HG03159 (cell line): ENCODE data around the gene ADPRH.
A peak's percentile ranks its signal among the peaks of the same experiment; 100 is the strongest.
"Not testable (repeated sequence)": the region's sequence is repeated elsewhere in the genome, so short reads cannot be mapped to it uniquely, and the experiment has no call there.

Source experiments
- ATAC-seq: cut with Tn5 transposase; IDR thresholded peaks from one replicate; pipeline ENCODE4 v1.9.1; 2021; ENCODE audit warnings: mild to moderate bottlenecking, moderate library complexity; ENCODE audit not compliant: unreplicated experiment

ADPRH gene

DNA sequence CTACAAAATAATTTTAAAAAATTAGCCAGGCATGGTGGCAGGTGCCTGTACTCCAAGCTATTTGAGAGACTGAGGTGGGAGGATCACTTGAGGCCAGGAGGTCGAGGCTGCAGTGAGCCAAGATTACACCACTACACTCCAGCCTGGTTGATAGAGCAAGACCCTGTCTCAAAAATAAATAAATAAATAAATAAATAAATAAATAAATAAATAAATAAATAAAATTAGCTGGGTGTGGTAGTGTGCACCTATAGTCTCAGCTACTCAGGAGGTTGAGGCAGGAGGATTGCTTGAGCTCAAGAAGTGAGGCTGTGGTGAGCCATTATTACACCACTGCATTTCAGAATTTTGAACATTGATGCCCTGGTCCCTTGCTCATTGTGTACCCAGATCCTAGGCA is 15.6 kb downstream of the ADPRH start:
- ATAC-seq, result not testable (repeated sequence)

DNA sequence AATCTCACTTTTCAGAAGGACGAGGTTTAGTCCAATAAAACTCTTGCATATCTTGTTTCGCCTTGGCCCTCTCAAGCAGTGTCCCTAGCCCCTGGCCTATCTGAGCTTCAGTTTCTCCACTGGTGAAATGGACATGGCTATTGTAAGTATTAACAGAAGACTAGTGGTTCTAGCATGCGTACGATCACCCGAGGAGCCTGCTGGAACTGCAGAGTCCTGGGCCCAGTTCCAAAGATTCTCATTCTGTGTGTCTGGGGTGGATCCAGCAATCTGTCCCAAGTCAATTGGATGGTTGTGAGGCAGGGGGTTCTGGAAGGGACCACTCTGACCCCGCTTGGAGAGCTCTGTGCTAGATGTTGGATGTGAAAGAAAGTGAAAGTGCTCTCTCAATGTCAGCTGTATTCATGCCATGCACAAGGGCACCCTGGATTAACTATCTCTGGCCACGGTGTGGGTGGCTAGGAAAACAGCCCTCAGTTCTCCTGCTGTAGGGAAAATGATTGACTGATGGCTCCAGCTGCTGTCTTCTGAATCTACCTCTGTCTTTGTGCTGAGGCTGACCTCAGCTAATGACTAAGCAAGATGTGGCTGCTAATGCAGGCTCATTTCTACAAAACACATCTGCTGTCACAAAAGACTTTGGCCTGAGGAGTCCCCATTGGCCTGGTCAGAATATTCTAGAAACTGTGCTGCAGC is 16.5 kb downstream of the ADPRH start:
- ATAC-seq, result no peak

DNA sequence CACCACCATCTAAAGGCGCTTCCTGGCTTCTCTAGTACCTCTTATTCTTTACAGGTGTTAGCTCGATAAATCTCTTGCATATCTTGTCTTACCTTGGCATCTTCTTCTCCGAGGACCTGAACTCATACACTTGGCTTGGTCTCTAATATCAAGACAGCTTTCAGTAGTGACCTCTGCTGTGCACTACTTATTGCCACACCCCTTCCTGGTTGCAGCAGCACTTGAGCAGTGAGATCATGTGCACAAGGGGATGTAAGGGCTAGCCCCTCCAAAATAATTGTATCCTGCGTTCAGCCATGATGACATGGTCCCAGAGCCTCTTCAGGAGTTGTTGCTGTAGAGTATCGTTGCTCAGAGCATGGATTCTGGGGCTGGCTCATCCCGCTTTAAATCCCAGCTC is 17.1 kb downstream of the ADPRH start:
- ATAC-seq, result no peak

DNA sequence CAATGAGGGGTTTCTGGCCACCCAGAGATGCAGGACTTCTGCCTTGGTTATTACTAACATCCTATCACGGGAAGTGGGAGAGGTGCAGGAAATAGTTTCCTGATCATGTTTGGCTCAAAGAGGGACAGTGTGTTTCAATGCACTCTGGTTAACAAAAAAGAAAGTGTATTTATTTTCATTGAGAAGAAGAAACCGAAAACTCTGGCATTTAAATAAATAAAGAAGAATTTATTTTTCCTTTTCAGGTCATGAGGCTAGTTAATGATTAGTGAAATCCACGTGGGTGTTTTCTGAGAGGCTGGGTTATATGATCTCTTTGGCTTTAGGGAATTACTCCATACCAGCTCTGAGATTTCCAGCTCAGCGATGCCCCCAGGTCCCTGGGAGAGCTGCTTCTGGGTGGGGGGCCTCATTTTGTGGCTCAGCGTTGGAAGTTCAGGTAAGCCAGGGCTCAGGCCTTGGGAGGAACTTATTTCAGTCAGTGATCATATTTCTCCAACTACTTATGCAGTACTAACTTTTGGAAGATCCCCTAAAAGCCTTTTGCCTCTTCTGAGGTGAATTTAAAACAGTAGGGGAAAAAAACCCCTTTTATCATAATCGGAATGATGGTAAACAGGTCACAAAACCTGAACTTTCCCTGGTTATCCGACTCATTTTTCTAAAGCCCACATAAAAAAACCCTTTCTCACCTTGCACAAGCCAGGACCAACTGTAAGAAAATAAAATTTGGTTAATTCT is 18.4 kb downstream of the ADPRH start, which contains the start of gene PLA1A:
PLA1A (plus strand) TSS at position 338 of the 741 bp plus-strand sequence; CDS start at position 367, 29 bp downstream.
- ATAC-seq, result no peak

DNA sequence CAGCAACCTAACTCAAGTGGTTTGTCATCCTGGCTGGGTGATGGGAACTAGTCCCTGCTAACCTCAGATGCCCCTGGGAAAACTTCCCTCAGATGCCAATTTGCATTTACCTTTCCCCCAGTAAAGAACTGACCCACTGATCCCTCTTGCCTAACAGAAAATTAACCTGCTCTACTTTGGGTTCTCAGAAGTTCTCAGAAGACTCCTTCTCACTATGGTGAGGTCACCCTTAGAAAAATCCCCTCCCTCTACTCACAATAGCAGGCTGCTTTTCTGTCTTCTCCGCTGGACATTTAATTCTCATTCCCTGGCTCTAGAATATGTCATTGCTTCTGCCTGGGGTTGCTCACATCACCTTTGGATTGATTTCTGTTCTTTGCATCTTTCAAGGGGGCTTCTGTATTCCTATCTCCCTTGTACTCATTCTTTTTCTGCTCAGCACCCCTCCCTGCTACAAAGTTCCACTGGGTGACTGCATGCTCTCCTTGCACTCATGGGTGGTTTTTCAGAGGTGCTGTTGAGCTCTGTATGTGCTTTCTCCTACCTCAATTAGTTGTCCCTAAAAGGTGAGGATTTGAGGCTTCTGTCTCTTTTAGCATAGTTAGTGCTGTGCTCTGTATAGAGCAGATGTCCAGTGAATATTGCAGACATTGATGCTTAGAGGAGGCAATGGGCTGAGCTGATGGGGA is 19.3 kb downstream of the ADPRH start:
- ATAC-seq, result peak; percentile 47

DNA sequence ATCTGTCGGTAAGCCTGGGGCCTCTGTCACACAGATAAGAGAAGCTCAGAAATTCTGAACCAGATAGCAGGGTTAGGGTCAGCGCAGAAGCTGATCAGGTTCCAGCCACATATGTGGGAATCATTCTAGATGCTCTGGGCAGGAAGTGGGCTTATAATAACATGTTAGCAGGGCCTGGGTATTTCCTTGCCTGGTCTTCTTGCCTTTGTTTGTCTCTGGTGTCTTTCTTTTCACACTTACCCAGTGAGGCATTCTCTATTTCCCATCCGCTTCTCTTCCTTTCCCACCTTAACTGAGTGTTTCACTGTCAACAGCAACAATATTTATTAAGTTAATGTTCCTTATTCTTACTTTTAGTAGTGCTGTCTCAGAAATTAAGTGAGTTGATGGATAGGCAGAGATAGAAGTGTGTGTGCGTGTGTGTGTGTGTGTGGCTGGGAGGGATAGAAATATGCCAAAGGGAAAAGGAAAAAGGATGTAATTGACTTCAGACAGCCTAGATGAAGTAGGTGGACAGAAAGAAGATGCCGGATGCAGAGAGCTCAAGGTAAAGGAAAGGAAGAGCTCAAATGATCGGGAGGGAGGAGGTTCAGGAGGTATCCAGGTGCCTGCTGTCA is 20.4 kb downstream of the ADPRH start:
- no peak for ATAC-seq

DNA sequence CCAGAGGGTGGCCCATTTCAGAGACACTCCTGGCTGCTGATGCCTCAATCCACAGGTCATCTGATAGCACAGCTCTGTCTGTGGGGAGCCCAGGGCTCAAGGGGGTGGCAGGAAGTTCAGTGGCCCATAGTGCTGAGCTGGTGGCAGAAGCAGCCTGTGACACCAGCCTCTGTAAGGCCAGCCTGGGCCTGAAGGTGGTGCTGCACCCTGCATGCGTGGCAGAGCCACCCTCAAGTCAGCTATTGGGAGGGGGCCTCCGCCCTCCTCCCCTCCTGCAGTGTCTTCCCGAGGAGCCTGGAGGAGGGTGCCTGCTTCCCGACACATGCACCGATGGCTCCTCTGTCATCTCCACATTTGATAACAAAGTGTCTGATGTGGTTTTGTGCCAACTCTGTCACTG is 21.4 kb downstream of the ADPRH start:
- peak; percentile 65 for ATAC-seq

DNA sequence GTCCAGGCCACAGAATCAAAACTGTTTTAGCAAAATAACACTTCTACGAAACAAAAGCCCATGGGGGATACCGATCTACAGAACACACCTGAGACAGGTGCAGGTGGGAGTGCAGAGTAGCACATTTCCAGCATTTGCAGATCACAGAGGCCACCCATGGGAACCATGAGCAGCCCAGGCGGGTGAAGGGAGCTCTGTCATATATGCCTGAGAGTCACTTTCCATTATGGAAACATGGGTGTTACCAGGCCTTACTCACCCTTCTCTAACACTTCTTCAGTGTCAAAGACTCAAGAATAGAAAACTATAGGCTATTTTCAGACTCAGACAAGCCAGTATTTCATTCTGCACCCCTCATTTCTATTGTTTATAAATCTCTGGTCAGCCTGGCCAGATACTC is 21.9 kb downstream of the ADPRH start:
- peak; percentile 17 for ATAC-seq

DNA sequence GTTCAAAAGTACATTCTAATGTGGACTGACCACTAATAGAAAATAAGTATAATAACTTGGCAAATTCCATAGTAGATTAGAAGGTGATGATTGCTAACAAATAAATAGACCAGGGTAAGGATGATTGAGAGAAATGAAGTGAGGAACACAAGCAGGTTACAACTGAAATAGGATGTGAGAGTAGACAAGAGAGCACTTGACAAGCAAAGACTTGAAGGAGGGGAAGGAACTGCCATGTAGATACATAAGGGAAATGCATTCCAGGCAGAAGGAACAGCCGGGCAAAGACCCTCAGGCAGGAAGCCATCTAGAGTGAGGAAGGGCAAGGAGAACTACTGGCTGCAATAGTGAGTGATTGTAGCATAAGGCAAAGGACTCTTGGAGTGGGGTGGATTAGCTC is 23.4 kb downstream of the ADPRH start:
- ATAC-seq, result no peak

DNA sequence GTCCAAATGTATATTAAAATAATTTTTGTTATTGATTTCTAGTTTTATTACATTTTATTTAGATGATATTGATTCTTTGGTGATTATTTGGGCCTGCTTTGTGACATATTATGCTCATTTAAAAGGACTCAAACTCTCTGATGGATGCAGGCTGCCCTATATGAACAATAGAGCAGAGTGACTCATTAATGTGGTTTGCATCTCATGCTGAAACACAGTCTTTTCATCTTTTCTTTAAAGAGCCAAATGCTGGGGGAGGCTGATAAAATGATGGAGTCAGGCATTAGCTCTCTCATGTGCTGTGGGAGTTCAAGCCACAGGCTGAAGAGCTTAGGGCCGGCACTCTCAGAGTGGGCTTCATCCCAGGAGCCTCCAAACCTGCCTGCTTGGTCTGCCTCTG is 25.6 kb downstream of the ADPRH start:
- no peak for ATAC-seq

DNA sequence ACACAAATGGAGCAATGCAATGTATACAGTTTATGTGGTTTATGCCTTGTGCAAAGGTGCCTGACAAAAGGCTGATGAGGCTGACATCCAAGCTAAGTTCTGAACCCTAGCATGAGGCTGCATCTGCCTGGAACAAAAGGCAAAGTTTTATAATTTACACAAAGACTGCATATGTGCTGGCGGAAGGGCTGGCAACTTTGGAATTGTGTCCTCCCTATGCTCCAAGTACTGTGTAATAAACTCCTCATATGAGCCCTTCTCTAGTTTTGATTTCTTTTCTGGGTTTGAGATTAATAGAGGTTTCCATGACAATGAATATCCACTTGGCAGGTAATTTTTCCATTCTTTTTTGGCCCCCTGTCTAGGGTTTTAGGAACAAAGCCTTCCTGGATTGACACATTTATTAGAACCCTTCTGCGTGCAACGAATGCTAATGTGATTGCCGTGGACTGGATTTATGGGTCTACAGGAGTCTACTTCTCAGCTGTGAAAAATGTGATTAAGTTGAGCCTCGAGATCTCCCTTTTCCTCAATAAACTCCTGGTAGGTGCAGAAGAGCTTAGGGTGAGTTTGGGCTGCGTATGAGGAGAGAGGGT is 29.2 kb downstream of the ADPRH start:
- no peak for ATAC-seq

DNA sequence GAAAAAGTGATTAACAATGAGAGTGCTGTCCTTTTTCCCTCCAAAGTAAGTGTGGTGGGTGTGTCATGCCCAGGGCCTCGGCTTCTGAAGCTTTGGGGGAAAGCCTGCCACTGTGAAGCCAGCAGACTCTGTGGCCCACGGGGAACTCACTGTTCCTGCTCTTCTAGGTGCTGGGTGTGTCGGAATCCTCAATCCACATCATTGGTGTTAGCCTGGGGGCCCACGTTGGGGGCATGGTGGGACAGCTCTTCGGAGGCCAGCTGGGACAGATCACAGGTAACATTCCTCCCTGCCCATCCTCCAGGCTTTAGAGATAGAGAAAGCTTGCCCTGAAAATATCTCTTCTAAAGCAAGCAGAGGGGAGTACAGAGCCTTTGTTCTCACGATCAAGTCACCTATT is 30.0 kb downstream of the ADPRH start:
- no peak for ATAC-seq

DNA sequence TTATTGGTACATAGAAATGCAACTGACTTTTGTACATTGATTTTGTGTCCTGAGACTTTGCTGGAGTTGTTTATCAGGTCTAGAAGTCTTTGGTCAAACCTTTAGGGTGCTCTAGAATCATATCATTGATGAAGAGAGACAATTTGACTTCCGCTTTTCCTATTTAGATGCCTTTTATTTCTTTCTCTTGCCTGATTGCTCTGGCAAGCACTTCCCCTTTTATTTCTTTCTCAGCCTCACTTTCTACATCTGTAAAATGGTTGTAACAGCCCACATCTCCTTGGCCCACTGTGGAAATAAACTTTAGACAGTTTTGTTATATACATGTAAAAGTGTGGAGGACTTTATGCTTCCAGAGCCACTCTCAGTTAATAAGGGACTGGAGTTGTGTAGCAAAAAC is 32.4 kb downstream of the ADPRH start:
- no peak for ATAC-seq

DNA sequence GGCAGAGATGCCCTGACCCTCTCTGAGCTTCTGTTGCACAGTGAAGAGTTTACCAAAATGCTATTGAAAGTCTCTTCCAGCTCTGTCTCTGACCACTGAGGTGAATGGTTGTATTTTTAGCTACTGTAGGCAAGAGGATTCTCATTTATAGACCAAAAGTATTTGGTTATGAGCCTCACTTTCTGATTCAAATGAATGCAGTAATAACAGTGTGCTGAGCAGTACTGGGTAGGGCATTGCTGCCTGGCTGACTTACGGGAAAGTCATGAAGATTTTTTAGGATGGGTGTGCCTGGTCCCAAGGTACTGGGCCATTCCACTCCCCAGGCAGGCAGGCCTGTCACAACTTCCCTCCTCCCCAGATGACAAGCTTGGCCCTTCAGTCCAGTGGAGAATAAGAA is 33.9 kb downstream of the ADPRH start:
- no peak for ATAC-seq

DNA sequence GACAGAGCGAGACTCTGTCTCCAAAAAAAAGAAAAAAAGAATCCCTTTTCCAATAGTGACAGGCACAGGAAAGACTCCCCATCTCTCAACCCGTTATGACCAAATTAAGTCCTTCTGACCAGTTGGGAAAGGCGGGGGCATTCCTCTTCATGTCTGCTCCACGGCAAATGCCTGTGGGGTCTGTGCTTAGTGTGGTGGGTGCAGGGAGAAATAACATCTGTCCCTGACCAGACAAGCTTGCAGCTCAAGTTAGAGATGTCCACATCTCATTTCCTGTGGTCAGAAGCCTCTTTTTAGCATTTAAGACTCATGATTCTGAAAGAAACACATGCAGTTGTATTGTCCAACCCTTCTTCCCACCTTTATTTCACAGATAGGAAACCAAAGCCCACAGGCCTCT is 34.6 kb downstream of the ADPRH start:
- ATAC-seq, result no peak

DNA sequence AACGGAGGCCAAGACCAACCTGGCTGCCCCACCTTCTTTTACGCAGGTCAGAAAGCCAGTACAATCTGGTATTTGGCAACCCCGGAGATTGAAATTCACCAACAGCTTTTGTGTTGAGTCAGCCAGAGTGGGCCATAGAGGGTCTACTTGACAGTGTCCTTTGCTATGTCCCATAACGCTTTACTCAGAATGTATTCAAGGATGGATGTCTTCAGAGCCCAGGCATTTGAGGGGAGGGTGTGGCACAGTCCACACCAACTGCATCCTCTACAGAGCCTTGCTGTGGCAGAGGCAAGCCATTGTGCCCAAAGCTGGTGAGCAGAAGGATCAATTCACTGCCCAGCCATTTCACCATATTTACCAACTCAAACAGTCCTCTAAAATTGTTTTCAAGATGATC is 36.8 kb downstream of the ADPRH start:
- ATAC-seq, result no peak

DNA sequence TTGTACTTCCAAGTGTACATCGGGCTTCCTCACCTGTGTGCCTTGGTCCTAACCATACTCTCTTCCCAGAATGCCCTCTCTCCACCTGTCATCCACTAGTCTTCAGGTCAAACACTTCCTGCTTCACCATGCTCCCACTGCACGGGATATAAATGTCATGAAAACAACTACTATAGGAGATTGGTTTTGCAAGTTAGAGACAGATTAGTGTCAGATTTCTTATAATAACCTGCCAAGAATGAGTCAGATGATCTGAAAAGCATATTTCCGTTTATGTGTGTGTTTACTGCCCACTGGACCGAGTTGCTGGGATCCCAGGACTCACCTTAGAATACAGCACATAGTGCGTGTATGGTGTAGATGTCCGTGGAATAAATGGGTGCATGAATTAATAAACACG is 39.8 kb downstream of the ADPRH start:
- ATAC-seq, result no peak

DNA sequence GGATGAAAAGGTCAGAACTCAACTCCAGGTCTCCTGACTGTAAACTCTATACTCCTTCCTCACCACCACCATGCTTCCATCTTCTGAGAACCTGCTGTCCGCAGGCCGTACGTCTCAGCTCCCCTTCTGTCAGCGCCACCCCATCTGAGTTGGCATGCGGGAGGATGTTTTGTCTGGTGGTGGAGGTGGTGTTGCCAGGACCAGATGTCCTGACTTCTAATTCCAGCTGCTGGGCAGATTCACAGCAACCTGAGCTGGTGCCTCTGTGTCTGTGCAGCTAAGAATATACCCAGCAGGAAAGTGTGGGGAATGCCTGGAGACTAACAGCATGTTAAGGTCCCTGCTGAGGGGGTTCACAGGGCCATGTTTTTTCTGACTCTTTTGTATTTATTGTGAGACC is 41.6 kb downstream of the ADPRH start:
- no peak for ATAC-seq

DNA sequence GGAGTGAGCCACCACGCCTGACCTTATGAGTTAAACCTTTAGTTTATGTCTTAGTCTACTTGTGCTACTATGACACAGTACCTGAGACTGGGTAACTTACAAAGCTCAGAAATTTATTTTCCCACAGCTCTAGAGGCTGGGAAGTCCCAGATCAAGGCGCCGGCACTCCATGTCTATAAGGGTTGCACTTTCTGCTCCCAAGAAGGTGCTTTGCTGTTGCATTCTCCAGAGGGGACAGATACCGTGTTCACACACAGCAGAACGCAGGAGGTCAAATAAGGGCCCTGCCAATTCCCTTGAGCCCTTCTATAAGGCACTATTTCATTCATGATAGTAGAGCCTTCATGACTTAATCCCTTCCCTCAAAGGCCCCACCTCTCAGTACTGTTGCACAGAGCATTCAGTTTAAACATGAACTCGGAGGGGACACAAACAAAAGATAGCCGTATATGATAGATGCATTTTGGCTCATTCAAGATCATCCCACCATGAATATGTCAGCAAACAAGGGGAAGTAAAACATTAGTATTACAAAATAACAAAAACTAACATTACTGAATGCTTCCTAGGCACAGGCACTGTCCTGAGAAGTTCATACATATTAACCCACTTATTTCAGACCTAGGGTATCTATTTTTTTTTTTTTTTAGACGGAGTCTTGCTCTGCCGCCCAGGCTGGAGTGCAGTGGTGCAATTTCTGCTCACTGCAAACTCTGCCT is 44.9 kb downstream of the ADPRH start:
- ATAC-seq, result no peak

DNA sequence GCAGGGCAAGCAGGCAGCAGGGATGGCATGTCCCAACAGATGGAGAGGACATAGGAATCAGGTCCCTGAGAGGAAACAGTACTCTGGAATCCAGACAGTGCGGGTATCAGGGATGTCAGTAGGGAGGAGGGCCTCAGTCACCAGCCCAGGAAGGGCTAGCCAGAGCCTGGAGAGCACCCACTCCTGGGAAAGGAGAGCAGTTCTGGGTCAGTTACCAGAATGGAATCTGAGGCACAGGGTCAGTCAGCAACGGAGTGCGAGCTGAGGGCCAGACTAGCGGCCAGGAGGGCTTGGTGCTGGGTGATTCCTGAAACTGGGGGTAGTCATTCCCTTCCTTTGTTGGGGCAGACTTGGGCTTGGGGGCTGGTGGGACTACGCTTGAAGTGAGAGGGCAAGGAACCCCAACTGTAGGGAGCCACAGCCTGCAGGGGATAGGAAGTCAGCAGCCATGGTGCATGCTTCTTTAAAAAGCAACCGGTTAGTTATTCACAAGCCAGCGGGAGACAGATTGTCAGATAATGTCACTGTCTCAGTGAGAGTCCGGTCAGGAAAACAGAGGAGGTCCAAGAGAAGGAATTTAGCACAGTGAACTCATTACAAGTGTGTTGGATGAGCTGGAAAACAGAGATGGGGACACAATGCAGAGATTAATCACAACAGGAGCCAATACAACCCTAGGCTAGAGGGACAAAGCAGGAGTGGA is 46.3 kb downstream of the ADPRH start:
- no peak for ATAC-seq
